GM12874 (cell line): ENCODE measurements around the gene UCHL3.

Source experiments
- TF ChIP-seq, protein P1 (sequence below): IDR thresholded peaks from 2 replicates; pipeline ENCODE4 v1.5.1; 2011; ENCODE audit warnings: low read depth, mild to moderate bottlenecking, control low read depth, low read length, moderate library complexity; ENCODE audit not compliant: insufficient read depth

UCHL3 gene

DNA sequence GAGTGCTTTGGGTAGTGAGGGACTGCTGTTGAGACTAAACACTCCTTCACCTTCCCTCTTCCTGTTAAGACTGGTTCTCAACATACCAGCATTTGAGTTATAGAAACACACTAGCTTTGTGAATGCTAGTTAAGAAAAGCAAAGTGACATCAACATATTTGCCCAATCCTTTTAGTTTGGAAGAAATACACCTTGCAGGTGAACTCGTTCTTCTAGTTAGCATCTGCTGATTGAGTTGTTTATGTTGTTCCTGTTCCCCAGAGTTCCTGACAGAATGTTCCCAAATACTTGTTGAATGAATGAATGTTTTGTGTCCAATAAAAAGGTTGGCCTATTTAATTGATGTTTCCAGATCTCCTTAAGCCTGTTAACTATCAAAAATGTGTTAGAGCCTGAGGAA, 93.6 kb downstream of the UCHL3 start:
- TF ChIP-seq, protein P1, sequence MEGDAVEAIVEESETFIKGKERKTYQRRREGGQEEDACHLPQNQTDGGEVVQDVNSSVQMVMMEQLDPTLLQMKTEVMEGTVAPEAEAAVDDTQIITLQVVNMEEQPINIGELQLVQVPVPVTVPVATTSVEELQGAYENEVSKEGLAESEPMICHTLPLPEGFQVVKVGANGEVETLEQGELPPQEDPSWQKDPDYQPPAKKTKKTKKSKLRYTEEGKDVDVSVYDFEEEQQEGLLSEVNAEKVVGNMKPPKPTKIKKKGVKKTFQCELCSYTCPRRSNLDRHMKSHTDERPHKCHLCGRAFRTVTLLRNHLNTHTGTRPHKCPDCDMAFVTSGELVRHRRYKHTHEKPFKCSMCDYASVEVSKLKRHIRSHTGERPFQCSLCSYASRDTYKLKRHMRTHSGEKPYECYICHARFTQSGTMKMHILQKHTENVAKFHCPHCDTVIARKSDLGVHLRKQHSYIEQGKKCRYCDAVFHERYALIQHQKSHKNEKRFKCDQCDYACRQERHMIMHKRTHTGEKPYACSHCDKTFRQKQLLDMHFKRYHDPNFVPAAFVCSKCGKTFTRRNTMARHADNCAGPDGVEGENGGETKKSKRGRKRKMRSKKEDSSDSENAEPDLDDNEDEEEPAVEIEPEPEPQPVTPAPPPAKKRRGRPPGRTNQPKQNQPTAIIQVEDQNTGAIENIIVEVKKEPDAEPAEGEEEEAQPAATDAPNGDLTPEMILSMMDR: no peak

DNA sequence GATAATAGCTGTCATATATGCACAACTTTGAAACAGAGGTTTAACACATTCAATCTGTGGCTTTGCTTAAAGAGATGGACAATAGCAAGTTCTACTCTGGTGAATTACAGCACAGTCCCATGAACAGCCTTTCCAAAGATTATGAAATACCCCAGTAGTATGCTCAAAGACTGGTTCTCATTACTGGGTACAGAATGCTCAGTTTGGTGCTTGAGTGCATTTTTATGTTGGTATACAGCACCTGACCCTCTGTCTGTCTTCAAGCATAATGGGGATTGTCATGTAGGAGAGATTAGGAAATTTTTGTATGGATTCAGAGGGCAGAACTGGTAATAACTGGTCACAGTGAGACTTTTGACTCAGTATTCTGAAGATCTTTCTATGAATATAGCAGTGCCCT, 94.1 kb downstream of the UCHL3 start:
- TF ChIP-seq, protein P1: no peak

DNA sequence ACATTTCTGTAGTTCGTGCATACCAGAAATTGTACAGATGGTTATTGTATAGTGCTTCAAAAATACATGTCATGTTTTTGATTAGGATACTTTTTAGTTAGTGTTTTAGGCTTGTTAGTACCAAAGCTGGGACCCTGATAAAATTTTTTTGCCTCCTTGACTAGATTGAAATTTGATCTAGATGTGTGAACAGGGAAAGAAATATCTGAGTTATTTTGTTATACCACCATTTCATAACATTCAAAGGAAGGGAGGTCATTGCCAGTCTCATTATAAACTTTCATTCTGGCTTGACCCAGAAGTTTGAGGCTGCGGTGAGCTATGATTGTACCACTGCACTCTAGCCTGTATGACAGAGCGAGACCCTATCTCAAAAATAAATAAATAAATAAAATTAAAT, 95.5 kb downstream of the UCHL3 start:
- TF ChIP-seq, protein P1: no peak

DNA sequence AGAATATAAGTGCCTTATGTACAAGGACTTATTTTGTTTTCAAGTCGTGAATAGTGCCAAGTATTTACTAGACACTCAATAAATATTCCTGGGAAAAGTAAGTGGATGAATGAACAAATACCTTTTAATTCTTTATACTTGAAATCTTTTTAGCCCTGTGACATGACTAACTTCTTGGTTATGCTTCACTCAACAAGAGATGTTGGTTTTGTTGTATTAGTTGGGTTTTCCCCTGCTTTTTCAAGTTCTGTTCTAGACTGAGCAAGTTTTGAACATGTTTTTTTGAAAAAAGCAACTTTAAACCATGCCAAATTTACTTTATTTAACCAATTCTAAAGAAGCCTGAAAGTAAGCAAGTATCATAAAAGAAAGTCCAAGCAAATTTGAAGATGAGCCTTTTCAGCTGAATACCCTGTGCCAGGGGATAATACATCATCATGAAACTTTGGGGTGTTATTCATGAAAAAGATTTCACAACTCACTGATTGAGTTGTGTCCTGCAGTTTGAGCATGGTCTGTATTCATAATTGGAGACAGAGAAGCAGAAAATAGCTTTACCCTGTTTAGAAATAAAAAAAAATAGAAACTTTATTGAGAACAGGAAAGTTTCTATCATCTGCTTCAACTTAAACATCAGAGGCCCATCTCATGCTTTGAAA, 97.7 kb downstream of the UCHL3 start:
- TF ChIP-seq, protein P1: no peak

DNA sequence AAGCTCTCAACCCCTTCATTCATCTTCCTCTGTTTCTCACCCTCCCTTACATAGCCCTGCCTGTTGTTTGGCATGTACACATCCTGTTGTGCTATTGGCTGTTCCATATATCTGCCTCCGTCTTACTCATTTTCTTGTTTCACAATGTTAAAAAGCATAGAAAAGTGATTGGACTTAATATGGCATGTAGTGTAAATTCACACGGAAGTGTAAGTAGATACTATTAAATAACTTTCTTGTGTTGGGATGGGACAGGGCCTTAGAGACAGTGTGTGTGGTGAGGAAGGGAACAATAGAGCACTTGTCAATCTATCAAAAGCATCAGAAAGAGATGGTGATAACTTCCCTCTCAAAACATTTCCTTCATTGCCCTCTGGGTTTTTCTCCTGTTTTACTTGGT, 98.9 kb downstream of the UCHL3 start:
- TF ChIP-seq, protein P1: no peak

GRCh38 chr13:75651013-75651412, 101.4 kb downstream of the UCHL3 start:
- TF ChIP-seq, protein P1: no peak

DNA sequence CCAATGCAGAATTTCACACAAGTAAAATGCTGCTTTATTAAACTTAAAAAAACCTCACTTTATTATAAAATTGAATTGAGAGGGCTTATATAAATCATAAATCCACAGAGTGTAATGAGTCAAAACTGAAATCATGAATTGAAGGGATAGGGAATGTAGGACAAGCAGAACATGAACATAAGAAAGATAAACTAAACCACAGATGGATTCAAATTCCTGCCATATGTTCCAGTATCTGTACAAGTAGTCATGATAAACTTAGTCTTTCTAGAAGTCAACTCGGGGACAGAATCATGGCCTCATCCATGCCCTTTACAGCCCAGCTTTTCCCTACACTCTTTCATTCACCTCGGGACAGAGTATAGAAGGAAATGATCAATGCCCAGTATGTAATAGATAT, 103.1 kb downstream of the UCHL3 start:
- TF ChIP-seq, protein P1: no peak
